ENCODE data around the gene KLHDC4. TPM values are rescaled to one million over a fixed set of nuclear protein-coding genes. Genes with fewer than 3 reads are reported as not detected.

The KLHDC4 gene
- total RNA-seq, 4 donors from 2014 or later: 16.2 to 29.4 (median 21.5) TPM

GRCh38 chr16:87669672-87670071 is 96.1 kb downstream of the KLHDC4 start:
- Histone ChIP-seq H3K27me3 (peaks cover 0 to 64% (median 0%) of the 10 kb centered on the region in 4 donors), H3K9me3 (no peaks in the 10 kb centered on the region), H3K4me1 (no peaks in the 10 kb centered on the region), H3K4me3 (no peak overlapping the region), H3K36me3 (no peaks in the 10 kb centered on the region), H3K27ac (no peak overlapping the region)
- intact Hi-C loops (cut with DNase I): no loop called here
- no peak for TF ChIP-seq POLR2A (IDR thresholded peaks at IDR 0.05)
- TF ChIP-seq CTCF (IDR thresholded peaks at IDR 0.05): no peak
- DNase-seq: no peak
- 69 to 78% methylated on average over 12 to 17 of the region's 21 CpGs for WGBS, 2 donors

GRCh38 chr16:87667946-87668345 is 97.8 kb downstream of the KLHDC4 start:
- Histone ChIP-seq H3K27me3 (peaks cover 0 to 77% (median 0%) of the 10 kb centered on the region in 4 donors), H3K36me3 (no peaks in the 10 kb centered on the region), H3K4me1 (no peaks in the 10 kb centered on the region), H3K4me3 (no peak overlapping the region), H3K9me3 (no peaks in the 10 kb centered on the region), H3K27ac (no peak overlapping the region)
- WGBS, 2 donors: 83 to 88% methylated on average over 10 to 12 of the region's 19 CpGs
- intact Hi-C loops (cut with DNase I): no loop called here
- no peak for TF ChIP-seq CTCF (IDR thresholded peaks at IDR 0.05)
- TF ChIP-seq POLR2A (IDR thresholded peaks at IDR 0.05): no peak
- DNase-seq: no peak

GRCh38 chr16:87667443-87667842 is 98.3 kb downstream of the KLHDC4 start:
- no peak overlapping the region for H3K27ac ChIP-seq
- TF ChIP-seq CTCF (IDR thresholded peaks at IDR 0.05) (no peak), POLR2A (IDR thresholded peaks at IDR 0.05) (no peak)
- H3K36me3 ChIP-seq: no peaks in the 10 kb centered on the region
- no peaks in the 10 kb centered on the region for H3K9me3 ChIP-seq
- intact Hi-C loops (cut with DNase I): no loop called here
- no peak overlapping the region for H3K4me3 ChIP-seq
- no peaks in the 10 kb centered on the region for H3K4me1 ChIP-seq
- peaks cover 0 to 82% (median 0%) of the 10 kb centered on the region in 4 donors for H3K27me3 ChIP-seq
- 86 to 90% methylated on average over 1 to 2 of the region's 7 CpGs for whole genome bisulfite sequencing, 2 donors
- DNase-seq: no peak

- 52 to 59% methylated on average over 4 to 12 of the region's 16 CpGs for WGBS, 2 donors
- DNase-seq: no peak
- no peak for TF ChIP-seq POLR2A (IDR thresholded peaks at IDR 0.05)
- TF ChIP-seq CTCF (IDR thresholded peaks at IDR 0.05): no peak
- Histone ChIP-seq H3K27me3 (peaks cover 0 to 83% (median 0%) of the 10 kb centered on the region in 4 donors), H3K36me3 (no peaks in the 10 kb centered on the region), H3K4me3 (no peak overlapping the region), H3K4me1 (no peaks in the 10 kb centered on the region), H3K27ac (no peak overlapping the region), H3K9me3 (no peaks in the 10 kb centered on the region)
- intact Hi-C loops (cut with DNase I): no loop called here
These were observed 98.9 kb downstream of the KLHDC4 start for GRCh38 chr16:87666919-87667318.

GRCh38 chr16:87665193-87665592 is 100.6 kb downstream of the KLHDC4 start:
- Histone ChIP-seq H3K27ac (no peak overlapping the region), H3K4me1 (no peaks in the 10 kb centered on the region), H3K4me3 (no peak overlapping the region), H3K27me3 (peaks cover 0 to 83% (median 0%) of the 10 kb centered on the region in 4 donors), H3K9me3 (no peaks in the 10 kb centered on the region), H3K36me3 (no peaks in the 10 kb centered on the region)
- intact Hi-C loops (cut with DNase I): no loop called here
- TF ChIP-seq POLR2A (IDR thresholded peaks at IDR 0.05) (no peak), CTCF (IDR thresholded peaks at IDR 0.05) (no peak)
- WGBS, 2 donors: 83 to 92% methylated on average over 7 to 10 of the region's 15 CpGs
- no peak for DNase-seq
